G401 (cell line): ENCODE measurements around the gene COG7. TPM values are rescaled to one million over a fixed set of nuclear protein-coding genes. Genes with fewer than 3 reads are reported as not detected.
"Not testable (repeated sequence)": the region's sequence is repeated elsewhere in the genome, so short reads cannot be mapped to it uniquely, and the experiment has no call there.

Source experiments
- DNase-seq: peaks from one replicate; pipeline ENCODE4 v3.0.0-alpha.2; 2015; ENCODE audit warnings: low spot score
- in situ Hi-C: cut with HindIII; loops from 2 replicates; pipeline ENCODE4 v1.10.0; 2016; ENCODE audit warnings: low sequenced_read_pairs, mixed read lengths
- total RNA-seq: library from RNA; depleted of rRNA; stranded (reverse); fragments of >200 nt; shearing (Covaris generic); gene quantifications from 2 replicates; pipeline ENCODE4 v1.2.3, GENCODE V29; 2014; rRNA removed

COG7 gene
- total RNA-seq = 13.3 and 16.4 TPM in 2 replicates

- in situ Hi-C loops = no loop called here
- peak; percentile 79 for DNase-seq
These were observed at the start of gene COG7 for GRCh38 chr16:23452572-23453337. Gene COG7, minus strand, starts transcription at chr16:23453189. Its CDS starts 195 bp downstream, at chr16:23452994.

DNA sequence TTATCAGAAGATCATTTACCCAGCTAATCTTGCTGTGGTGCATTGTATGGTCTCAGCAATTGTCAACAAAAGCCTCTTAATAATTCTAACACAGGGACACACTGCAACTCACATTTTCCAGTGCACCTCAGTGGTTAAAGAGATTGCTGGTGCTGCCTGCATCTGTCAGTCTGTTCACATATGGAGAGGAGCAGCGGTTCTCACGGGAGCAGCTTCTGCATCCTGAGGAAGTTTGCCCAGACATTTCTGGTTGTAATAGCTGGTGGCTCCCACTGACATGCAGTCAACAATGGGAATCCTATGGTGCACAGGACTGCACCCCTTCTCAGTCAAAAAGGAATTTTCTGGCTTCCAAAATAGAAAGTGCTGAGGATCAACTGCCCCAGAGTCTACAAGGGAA lies 49.5 kb upstream of the COG7 start:
- in situ Hi-C loops = no loop called here
- DNase-seq = no peak

DNA sequence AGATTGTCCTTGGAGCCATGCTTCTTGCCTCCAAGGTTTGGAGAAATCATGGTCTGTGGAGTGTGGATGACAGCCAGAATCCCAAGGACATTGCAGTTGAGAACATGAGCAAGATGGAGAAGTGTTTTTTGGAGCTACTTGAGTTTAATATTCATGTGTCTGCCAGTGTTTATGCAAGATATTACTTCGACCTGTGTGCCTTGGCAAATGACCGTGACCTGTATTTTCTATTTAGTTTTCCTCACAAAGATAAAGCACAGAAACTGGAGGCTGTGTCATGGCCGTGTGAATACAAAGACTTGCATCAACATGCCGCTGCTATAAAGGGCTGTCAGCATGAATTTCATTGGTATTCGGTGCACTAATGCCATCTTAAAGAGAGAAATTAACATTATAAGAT lies 48.3 kb upstream of the COG7 start:
- DNase-seq = peak; percentile 23
- in situ Hi-C loops = no loop called here

- in situ Hi-C loops = no loop called here
These were observed 47.9 kb upstream of the COG7 start for GRCh38 chr16:23500862-23501225.

DNA sequence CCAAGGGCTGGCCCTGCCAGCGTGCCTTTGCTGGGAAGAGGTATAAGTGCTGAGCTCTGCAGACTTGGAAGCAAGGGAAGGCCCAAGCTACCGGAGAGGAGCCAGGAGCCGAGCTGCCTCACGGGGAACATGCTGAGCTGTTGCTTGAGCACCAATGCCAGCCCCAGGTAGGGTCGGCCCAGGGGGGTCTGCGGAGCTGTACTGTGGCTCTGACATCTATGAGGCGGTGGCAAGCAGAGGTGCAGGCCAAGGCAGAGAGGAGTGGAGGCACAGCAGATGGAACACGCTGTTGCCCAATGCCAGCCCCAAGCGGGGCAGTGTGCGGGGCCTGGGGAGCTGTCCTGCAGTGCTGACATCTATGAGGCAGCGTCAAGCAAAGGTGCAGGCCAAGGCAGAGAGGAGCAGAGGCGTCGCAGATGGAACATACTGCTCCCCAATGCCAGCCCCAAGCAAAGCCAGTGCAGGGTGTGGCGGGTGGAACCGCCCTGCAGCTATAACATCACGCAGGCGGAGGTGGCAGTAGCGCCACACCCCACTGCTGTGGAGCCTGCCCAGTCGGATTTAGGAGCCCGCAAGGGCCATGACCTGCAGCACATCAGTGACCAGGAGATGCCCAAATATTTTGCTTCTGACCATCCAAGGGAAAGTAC lies 47.3 kb upstream of the COG7 start:
- in situ Hi-C loops = no loop called here
- peak; percentile 41 for DNase-seq

More at GRCh38 chr16:23500862-23501225, 47.9 kb upstream of the COG7 start:
- DNase-seq = no peak

DNA sequence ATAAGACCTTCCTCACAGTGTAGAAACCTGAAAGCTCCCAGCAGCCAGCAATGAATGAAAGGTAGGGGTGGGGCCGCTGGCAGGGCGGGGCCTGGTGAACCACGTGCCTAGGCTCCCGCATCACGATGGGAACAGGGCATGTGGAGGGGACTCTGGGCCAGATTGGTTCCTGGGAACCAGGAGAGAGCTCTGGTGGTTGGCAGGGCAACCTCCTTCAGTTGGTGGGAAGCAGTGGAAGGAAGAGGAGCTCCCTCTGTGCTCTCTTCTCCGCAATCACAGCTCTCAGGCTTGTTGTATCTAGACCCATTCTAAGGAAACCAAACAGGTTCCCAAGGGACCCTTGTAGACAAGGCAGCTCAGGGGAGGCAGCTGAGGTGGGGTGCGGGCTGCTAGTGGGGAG lies 46.8 kb upstream of the COG7 start:
- DNase-seq = peak; percentile 67
- in situ Hi-C loops = no loop called here

GRCh38 chr16:23498863-23499262 lies 45.9 kb upstream of the COG7 start:
- DNase-seq = no peak
- in situ Hi-C loops = no loop called here

DNA sequence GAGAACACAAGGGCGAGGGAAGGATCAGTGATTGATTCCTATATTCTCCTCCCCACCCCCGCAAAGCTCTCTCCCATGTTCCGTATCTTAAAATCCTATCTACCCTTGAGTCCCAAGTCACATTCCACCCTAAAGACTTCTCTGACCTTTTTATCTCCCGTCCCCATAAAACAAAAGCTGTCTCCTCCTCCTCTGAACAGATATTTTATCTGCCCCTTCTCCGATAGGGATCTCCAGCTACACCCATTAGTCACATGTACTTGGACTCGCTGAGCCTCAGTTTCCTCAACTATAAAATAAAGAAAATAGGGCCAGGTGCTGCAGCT lies 44.5 kb upstream of the COG7 start:
- in situ Hi-C loops = no loop called here
- DNase-seq = no peak

DNA sequence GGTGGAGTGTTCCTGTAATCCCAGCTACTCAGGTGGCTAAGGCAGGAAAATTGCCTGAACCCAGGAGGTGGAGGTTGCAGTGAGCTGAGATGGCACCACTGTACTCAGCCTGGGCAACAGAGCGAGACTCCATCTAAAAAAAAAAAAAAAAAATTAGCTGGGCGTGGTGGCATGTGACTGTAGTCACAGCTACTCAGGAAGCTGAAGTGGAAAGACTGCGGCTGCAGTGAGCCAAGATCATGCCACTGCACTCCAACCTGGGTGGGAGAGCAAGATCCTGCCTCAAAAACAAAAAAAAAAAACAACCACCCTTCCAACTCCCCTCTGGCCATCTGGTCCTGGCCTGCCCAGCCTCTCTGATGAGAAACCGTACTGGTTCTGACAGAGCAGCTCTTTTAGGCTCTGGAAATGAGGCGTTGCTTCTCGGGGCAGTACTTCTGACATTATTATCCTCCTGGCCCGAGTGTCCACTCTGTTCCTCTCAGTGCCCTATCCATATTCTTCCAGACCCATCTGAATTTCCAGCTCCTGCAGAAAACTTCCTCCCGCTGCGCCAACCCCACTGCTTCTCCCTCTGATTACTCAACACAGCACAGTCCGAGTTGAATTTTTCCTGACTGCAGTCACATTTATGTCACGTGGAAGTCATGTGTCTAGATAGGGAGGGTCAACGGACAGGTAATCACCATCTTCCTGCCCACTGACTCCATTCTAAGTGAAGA lies 44.0 kb upstream of the COG7 start:
- peak; percentile 73 for DNase-seq
- in situ Hi-C loops = no loop called here

GRCh38 chr16:23495671-23496070 lies 42.7 kb upstream of the COG7 start:
- in situ Hi-C loops = no loop called here
- no peak for DNase-seq

DNA sequence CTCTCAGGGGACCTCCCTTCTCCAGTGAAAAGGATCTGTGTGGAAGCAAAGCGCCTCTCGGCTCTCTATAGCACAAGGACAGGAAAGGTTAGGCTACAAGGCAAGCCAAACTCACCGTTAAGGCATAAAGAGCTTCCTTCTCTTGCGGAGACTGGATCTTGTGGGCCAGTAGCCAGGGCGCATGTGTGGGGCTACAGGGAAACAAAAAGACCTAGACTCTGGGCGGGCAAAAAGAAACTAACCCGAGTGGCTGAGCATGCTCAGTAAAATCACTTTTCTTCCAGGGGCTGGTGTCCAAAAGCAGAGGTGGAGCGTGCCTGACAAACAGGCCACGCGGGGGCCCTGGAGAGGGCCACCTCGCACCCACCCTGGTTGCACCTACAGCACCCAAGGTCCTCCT lies 41.2 kb upstream of the COG7 start:
- in situ Hi-C loops = no loop called here
- no peak for DNase-seq

DNA sequence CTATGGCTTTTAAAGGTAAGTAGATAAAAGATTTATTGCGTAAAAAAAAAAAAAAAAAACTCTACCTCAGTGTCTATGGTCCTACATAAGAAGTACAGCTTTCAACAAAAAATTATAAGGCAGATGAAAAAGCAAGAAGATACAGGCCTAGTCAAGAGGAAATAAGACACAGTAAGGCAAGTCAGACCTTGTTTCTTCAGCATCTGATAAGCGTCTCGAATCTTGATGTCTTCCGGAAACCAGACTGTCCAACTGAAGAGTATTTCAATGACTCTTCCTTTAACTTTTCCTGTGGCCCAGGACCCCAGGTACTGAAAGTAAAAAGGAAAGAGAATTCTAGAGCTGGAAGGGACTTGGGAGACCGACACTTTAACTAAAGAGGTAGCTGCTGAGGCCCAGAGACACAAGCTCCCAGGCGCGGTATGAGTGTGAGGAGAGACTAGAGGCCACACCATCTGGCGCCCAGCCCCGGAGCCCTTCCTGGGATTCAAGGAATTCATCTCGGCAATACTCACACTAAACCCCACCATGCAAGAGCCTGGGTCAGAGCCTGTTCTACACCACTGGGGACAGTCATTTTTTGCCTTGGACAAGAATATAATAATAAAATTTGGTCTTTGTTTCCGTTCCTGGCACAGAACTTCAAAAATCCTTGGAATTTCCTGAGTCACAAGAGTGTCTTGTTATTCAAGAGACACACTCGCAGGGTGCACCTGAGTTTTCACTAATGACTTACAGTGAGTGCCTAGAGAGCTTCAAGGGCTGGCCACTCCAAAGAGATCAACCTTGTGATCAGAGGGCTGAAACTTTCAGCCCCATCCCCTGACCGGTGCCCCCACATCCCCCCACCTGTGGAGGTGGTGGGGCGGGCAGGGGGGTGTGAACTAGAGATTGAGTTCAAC lies 38.8 kb upstream of the COG7 start:
- no peak for DNase-seq
- in situ Hi-C loops = no loop called here

- in situ Hi-C loops = no loop called here
These were observed 33.5 kb upstream of the COG7 start for GRCh38 chr16:23486480-23486879.

DNA sequence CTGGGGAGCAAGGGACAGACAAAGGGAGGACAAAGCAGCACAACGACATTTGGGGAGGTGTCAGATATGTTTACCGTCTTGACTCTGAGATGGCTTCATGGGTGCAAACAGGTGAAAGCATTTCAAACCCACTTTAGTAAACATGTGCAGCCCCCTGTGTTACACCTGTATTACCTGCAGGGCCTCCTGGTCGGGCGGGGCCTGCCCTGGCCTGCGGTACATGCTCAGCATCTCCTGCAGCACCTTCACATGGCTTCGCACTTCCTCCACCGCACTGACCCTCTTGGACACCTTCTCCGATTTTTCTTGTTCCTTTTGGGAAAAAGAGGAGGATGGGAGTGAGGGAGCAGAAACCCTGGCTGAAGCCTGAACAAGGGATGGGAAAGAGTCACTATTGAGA lies 32.9 kb upstream of the COG7 start:
- in situ Hi-C loops = no loop called here
- no peak for DNase-seq

More at GRCh38 chr16:23486480-23486879, 33.5 kb upstream of the COG7 start:
- no peak for DNase-seq

GRCh38 chr16:23485257-23485614 lies 32.2 kb upstream of the COG7 start:
- in situ Hi-C loops = no loop called here
- DNase-seq = no peak

GRCh38 chr16:23484510-23485256 lies 31.7 kb upstream of the COG7 start:
- in situ Hi-C loops = no loop called here
- no peak for DNase-seq

DNA sequence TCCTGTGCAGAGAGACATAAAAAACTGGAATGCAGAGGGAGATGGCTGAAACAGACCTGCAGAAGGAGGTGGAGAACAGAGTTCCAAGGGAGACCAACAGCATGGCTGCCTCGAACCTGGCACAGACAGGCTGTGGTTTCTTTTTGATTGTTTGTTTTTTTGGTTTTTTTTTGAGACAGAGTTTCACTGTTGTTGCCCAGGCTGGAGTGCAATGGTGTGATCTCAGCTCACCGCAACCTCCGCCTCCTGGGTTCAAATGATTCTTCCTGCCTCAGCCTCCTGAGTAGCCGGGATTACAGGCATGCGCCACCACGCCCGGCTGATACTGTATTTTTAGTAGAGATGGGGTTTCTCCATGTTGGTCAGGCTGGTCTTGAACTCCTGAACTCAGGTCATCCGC lies 30.5 kb upstream of the COG7 start:
- DNase-seq, in situ Hi-C loops: not testable (repeated sequence)

- in situ Hi-C loops = no loop called here
These were observed 29.8 kb upstream of the COG7 start for GRCh38 chr16:23482778-23483177.

GRCh38 chr16:23480257-23480656 lies 27.3 kb upstream of the COG7 start:
- in situ Hi-C loops = no loop called here

More at GRCh38 chr16:23482778-23483177, 29.8 kb upstream of the COG7 start:
- no peak for DNase-seq

More at GRCh38 chr16:23480257-23480656, 27.3 kb upstream of the COG7 start:
- DNase-seq = no peak
